ENCODE data around the gene HSPB8.

Gene HSPB8

GRCh38 chr12:119178544-119179334, at the start of gene HSPB8:
Gene HSPB8 (plus strand): TSS chr12:119178931. CDS start chr12:119179313, 382 bp downstream.
- peak; percentile 33 to 76 for DNase-seq

GRCh38 chr12:119129827-119130434, 48.8 kb upstream of the HSPB8 start:
- no peak for DNase-seq

- no peak for DNase-seq
Measured at GRCh38 chr12:119130523-119130922, 48.2 kb upstream of the HSPB8 start.

- DNase-seq: no peak
Measured at GRCh38 chr12:119134284-119135072, 44.3 kb upstream of the HSPB8 start.

- no peak for DNase-seq
Measured at GRCh38 chr12:119136811-119137410, 41.8 kb upstream of the HSPB8 start.

- DNase-seq: no peak
Measured at GRCh38 chr12:119139448-119139847, 39.3 kb upstream of the HSPB8 start.

- no peak for DNase-seq
Measured at GRCh38 chr12:119145367-119145766, 33.4 kb upstream of the HSPB8 start.

- DNase-seq: no peak
Measured at GRCh38 chr12:119147847-119148448, 30.8 kb upstream of the HSPB8 start.

- no peak for DNase-seq
Measured at GRCh38 chr12:119149270-119149669, 29.5 kb upstream of the HSPB8 start.

- DNase-seq: peak in 1 of 2 experiments; percentile 60
Measured at GRCh38 chr12:119151445-119152026, 27.2 kb upstream of the HSPB8 start.

GRCh38 chr12:119153477-119154434, 25.0 kb upstream of the HSPB8 start:
- no peak for DNase-seq

- DNase-seq: peak in 1 of 2 experiments; percentile 14
Measured at GRCh38 chr12:119154435-119154818, 24.3 kb upstream of the HSPB8 start.

- DNase-seq: peak in 1 of 2 experiments; percentile 45
Measured at GRCh38 chr12:119156401-119157044, 22.2 kb upstream of the HSPB8 start.

- DNase-seq: peak; percentile 82 to 97
Measured at GRCh38 chr12:119157528-119157927, 21.2 kb upstream of the HSPB8 start.

GRCh38 chr12:119157978-119158377, 20.8 kb upstream of the HSPB8 start:
- DNase-seq: peak in 1 of 2 experiments; percentile 85

GRCh38 chr12:119158402-119158801, 20.3 kb upstream of the HSPB8 start:
- DNase-seq: peak; percentile 48 to 58

- no peak for DNase-seq
Measured at GRCh38 chr12:119159844-119160243, 18.9 kb upstream of the HSPB8 start.

GRCh38 chr12:119167902-119168301, 10.8 kb upstream of the HSPB8 start:
- DNase-seq: no peak

GRCh38 chr12:119168721-119169120, 10.0 kb upstream of the HSPB8 start:
- no peak for DNase-seq

GRCh38 chr12:119169150-119169549, 9.6 kb upstream of the HSPB8 start:
- no peak for DNase-seq

GRCh38 chr12:119171291-119171690, 7.4 kb upstream of the HSPB8 start:
- DNase-seq: no peak

All from NCI-H446 (cell line).